ENCODE measurements around the gene TADA2B.

The TADA2B gene

DNA sequence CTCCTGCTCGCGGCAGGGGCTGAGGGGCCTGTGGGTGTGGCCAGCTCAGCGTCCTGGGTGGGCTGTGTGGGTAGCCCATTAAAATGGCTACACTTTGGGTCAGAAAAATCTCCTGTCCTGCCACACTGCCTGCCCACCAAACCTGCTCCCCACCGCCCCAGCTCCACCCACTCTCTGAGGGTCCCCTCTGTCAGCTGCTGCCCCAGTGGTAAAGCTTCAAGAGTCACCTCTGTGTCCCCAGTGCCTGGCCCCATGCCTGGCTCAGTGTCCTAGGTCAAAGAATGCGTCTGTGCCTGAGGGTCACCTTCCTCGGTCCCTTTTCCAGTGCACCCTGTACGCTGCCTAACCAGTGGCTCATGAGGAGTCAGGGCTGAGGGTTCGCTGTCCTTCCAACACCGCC lies 24.9 kb upstream of the TADA2B start:
- no peak for DNase-seq (ENCODE audit: low spot score)

- DNase-seq (ENCODE audit: low spot score), result no peak
Measured at GRCh38 chr4:7019367-7019766, 23.8 kb upstream of the TADA2B start.

DNA sequence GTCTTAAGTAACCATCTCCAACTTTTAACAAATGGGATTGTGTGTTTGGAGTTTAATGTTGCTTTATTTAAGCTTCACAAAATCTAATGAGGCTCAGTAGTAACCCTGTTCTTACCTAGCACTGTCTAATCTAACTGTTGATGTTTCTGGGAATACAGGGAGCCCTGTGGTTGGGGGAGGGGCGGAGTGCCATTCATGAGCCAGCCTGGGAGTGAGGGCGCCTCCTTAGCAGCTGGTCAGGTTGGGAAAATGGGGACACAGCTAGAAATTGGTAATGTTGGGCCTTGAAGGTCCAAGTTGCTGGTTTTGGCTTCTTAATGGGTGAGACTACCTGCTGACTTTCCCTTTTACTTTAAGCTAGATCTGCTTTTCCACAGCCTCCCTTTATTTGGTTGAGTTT lies 22.9 kb upstream of the TADA2B start:
- DNase-seq (ENCODE audit: low spot score), result no peak

GRCh38 chr4:7020856-7021255 lies 22.3 kb upstream of the TADA2B start:
- DNase-seq (ENCODE audit: low spot score), result no peak

DNA sequence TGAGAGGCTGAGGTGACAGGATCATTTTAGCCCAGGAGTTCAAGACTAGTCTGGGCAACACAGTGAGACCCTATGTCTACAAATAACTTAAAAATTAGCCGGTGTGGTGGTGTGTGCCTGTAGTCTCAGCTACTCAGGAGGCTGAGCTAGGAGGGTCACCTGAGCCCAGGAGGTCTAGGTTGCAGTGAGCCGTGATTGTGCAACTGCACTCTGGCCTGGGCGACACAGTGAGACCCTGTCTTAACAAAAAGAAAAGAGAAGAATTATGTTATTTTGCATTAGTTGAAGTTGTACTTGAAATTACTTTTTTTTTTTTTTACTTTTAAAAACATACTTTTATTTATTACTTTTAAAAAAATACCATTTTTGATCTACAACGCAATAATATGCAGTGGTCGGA lies 21.8 kb upstream of the TADA2B start:
- no peak for DNase-seq (ENCODE audit: low spot score)

- DNase-seq (ENCODE audit: low spot score), result no peak
Measured at GRCh38 chr4:7021930-7022664, 21.1 kb upstream of the TADA2B start.

- DNase-seq (ENCODE audit: low spot score), result no peak
Measured at GRCh38 chr4:7023486-7023885, 19.7 kb upstream of the TADA2B start.

- no peak for DNase-seq (ENCODE audit: low spot score)
Measured at GRCh38 chr4:7023901-7024300, 19.3 kb upstream of the TADA2B start.

GRCh38 chr4:7024336-7024890 lies 18.8 kb upstream of the TADA2B start:
- DNase-seq (ENCODE audit: low spot score), result no peak

DNA sequence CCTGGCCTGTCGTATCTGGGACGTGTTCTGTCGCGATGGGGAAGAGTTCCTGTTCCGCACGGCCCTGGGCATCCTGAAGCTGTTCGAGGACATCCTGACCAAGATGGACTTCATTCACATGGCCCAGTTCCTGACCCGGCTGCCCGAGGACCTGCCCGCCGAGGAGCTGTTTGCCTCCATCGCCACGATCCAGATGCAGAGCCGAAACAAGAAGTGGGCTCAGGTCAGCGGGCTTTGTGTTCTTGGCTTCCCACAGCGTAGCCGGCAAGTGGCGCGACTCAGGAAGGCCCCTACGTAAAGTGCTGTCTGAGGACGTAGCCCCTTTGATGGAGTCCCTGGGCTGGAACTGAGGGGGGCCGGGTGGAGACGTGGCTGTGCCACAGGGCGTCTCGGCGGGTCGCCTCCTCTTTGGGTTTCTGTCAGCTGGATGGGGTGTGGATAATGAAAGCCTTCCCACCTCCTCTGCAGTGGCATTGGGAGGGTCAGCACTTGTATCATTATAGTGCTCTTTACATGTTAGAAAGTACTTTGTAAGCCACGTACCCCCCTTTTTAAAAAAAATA lies 18.1 kb upstream of the TADA2B start:
- no peak for DNase-seq (ENCODE audit: low spot score)

- DNase-seq (ENCODE audit: low spot score), result peak; percentile 68
Measured at GRCh38 chr4:7026107-7026506, 17.1 kb upstream of the TADA2B start.

DNA sequence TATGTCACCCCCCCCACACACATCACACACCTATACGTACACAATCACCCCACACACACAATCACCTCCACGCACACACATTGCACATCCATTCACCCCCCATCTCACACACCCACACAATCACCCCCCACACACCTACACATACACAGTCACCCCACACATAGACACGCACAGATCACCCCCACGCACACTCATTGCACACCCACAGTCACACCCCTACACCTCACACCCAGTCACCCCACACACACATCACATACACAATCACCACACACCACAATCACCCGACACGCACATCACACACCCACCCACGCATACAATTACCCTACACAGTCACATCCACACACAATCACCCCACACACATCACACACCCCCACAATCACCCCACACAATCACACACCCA lies 15.9 kb upstream of the TADA2B start:
- no peak for DNase-seq (ENCODE audit: low spot score)

GRCh38 chr4:7027913-7028312 lies 15.3 kb upstream of the TADA2B start:
- DNase-seq (ENCODE audit: low spot score), result no peak

- DNase-seq (ENCODE audit: low spot score), result no peak
Measured at GRCh38 chr4:7029212-7029611, 14.0 kb upstream of the TADA2B start.

GRCh38 chr4:7029921-7030320 lies 13.3 kb upstream of the TADA2B start:
- DNase-seq (ENCODE audit: low spot score), result no peak

- DNase-seq (ENCODE audit: low spot score), result no peak
Measured at GRCh38 chr4:7030856-7031255, 12.3 kb upstream of the TADA2B start.

DNA sequence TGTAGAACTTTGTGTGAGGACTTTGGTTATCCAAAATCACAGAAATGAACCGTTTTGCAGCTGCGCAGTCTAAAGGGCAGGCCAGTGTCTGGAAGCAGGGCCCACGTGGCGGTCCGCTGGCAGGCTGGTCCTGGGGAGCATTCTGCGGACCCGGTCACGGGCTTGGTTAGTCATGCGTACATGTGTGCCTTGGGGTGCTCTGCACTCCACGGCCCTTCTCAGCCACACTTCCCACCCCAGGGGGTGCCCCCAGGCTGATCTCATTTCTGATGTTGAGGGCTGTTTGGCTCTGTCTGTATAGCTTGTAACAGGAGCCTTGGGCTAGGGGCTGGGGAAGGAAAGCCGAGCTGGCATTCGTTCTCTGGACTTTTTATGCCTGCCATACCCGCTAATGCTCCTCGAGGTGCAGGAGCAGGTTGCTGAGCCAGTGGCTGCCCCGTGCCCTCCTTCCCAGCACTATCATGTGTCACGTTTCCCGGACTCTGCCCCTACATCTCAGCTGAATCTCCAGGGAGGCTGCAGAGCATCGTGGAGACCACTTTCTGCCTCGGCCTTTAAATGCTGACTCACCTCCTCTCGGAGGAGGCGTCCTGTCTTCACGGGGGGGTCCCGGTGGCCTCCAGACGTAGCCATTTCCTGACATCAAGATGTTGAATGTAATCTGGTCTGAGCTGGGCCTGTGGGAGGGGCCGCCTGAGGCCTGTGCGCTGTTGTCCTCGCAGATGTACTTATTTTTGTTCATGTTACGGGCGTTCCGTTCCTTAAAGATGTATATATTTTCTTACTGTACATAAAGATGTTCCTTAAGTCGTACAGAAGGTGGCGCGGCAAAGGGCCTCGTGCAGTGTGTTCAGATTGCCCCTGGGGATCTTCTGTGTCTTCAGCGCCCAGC lies 11.4 kb upstream of the TADA2B start:
- DNase-seq (ENCODE audit: low spot score), result no peak

DNA sequence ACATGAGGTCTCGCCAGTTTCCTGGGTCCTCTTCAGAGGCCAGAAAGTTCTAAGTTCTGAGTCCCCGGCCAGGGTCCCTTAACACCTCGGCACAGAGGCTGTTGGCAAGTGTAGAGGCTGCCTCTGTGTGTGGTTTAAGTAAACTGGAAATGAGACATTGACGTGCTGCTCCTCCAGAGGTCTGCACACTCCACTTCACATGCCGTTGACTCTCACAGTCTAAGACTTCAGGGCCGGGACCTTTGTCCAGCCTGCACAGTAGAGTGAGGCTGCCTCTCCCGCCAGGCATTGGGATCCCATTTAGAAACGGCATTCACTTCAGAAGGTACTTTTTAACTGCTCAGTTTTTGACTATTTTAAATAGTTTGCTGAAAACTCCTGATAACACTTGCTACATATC lies 10.6 kb upstream of the TADA2B start:
- DNase-seq (ENCODE audit: low spot score), result no peak

DNA sequence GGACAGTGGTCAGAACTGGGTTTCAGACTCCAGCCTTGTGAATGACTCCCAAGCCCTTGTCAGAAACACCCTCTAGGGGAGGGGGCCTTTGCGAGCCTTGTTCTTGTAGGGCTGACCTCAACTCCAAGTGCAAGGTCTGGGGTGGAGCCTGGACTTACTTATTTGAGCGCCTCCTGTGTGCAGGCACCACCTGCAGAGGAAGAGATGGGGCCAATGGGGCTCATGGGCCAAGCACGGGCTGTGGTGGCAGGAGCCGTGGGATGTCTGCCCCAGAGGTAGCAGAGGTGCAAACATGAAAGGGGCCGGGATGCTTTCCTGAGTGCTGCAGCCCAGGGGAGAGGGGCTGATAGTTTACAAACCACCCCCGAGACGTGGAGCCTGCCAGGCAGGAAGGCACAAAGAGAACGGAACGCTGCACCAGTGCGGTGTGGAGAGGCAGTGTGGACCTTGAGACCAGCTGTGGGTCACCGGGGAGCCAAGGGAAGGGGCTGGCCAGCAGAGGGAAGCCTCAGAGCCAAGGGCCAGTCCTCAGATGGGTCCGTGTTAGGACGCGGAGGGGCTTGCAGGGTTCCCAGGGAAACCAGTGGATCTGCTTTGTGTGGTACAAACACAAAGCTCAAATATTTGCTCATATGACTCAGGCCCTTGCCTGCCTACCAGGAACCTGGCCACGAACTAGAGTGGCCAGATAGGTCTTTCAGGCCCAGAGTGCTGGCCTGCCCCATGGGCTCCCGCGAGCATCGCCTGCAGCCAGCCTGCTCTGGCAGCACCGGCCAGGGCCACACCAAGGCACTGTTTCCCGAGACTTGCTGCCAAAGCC lies 8.7 kb upstream of the TADA2B start:
- no peak for DNase-seq (ENCODE audit: low spot score)

GRCh38 chr4:7037425-7037824 lies 5.7 kb upstream of the TADA2B start:
- DNase-seq (ENCODE audit: low spot score), result no peak

- no peak for DNase-seq (ENCODE audit: low spot score)
Measured at GRCh38 chr4:7040765-7041164, 2.4 kb upstream of the TADA2B start.

DNA sequence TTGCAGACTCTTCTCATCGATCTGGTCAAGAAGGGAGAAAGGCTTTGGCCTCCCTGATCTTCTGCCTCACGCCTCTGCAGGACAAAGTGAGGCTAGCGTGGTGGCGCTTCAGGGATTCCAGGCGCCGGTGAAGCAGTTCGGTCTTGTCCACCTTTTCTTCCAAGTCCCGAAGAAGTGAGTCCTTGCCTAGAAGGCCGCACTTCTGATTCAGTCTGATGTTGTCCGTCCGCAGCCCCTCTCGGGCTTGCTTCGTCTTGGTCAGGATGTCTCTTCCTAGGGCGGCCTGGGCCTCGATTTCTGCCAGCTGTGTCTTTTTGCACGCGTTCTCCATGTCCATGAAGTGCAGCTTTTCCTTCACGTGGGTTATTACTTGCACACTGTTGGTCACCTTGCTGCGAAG lies 1.9 kb upstream of the TADA2B start:
- DNase-seq (ENCODE audit: low spot score), result no peak

All from Ammon's horn (tissue), 1 donor.